Nephron (organoid): Measurements from ENCODE around the gene SYNJ2.
A peak's percentile ranks its signal among the peaks of the same experiment; 100 is the strongest.

Source experiments
- H3K27ac Mint-ChIP-seq, 3 experiments: 2 replicates each; pipeline ENCODE4 v1.8.0; 2020; ENCODE audit warnings: mixed read lengths in 3 of 3, mild to moderate bottlenecking in 2 of 3, moderate library complexity in 1 of 3
- H3K27me3 Mint-ChIP-seq: 2 replicates; pipeline ENCODE4 v1.8.0; 2021; ENCODE audit warnings: low read depth, mild to moderate bottlenecking, moderate library complexity, mixed read lengths
- H3K36me3 Mint-ChIP-seq: 2 replicates; pipeline ENCODE4 v1.8.0; 2020; ENCODE audit warnings: low read depth, mixed read lengths
- H3K4me1 Mint-ChIP-seq: 2 replicates; pipeline ENCODE4 v1.8.0; 2020; ENCODE audit warnings: mixed read lengths
- H3K4me3 Mint-ChIP-seq, 3 experiments: 2 replicates each; pipeline ENCODE4 v1.8.0; 2020; ENCODE audit warnings: mild to moderate bottlenecking in 3 of 3, mixed read lengths in 3 of 3, moderate library complexity in 2 of 3
- H3K9me3 Mint-ChIP-seq: 2 replicates; pipeline ENCODE4 v1.8.0; 2020; ENCODE audit warnings: mixed read lengths
- CTCF ChIP-seq, 3 experiments: fragments of 200-600 bp; sonication (generic); IDR thresholded peaks; one replicate each; pipeline ENCODE4 v1.5.0; 2021; ENCODE audit warnings: antibody characterized with exemption in 3 of 3; ENCODE audit not compliant: unreplicated experiment in 3 of 3

SYNJ2 gene

GRCh38 chr6:157978021-157978783, 3.5 kb upstream of the SYNJ2 start:
- peaks cover 11% of the 10 kb centered on the region for H3K4me1 Mint-ChIP-seq
- H3K9me3 Mint-ChIP-seq = no peaks in the 10 kb centered on the region
- no peak for TF ChIP-seq CTCF (IDR thresholded peaks at IDR 0.05; ENCODE audit: unreplicated experiment in 3 of 3)
- H3K36me3 Mint-ChIP-seq = no peaks in the 10 kb centered on the region
- H3K27ac Mint-ChIP-seq = peak overlapping the region in 2 of 3 experiments; percentile 4 to 30
- no peak overlapping the region for H3K4me3 Mint-ChIP-seq
- peaks cover 3% of the 10 kb centered on the region for H3K27me3 Mint-ChIP-seq

- H3K4me1 Mint-ChIP-seq = peaks cover 29% of the 10 kb centered on the region
- H3K9me3 Mint-ChIP-seq = no peaks in the 10 kb centered on the region
- peak overlapping the region; percentile 73 to 82 (median 74) for H3K4me3 Mint-ChIP-seq
- TF ChIP-seq CTCF (IDR thresholded peaks at IDR 0.05; ENCODE audit: unreplicated experiment in 3 of 3) = no peak
- no peaks in the 10 kb centered on the region for H3K36me3 Mint-ChIP-seq
- H3K27me3 Mint-ChIP-seq = peaks cover 3% of the 10 kb centered on the region
- H3K27ac Mint-ChIP-seq = peak overlapping the region; percentile 46 to 90 (median 72)
These were observed 1.2 kb upstream of the SYNJ2 start for GRCh38 chr6:157980288-157981131.

- H3K4me3 Mint-ChIP-seq = peak overlapping the region; percentile 73 to 82 (median 74)
- H3K27me3 Mint-ChIP-seq = peaks cover 3% of the 10 kb centered on the region
These were observed 600 bp upstream of the SYNJ2 start for GRCh38 chr6:157981132-157981394.

GRCh38 chr6:157982102-157982562, 469 bp downstream of the SYNJ2 start:
- Mint-ChIP-seq H3K4me3 (peak overlapping the region; percentile 79 to 84 (median 83)), H3K27me3 (no peaks in the 10 kb centered on the region), H3K4me1 (peaks cover 35% of the 10 kb centered on the region), H3K9me3 (no peaks in the 10 kb centered on the region), H3K36me3 (no peaks in the 10 kb centered on the region), H3K27ac (peak overlapping the region; percentile 65 to 80 (median 77))
- no peak for TF ChIP-seq CTCF (IDR thresholded peaks at IDR 0.05; ENCODE audit: unreplicated experiment in 3 of 3)

More at GRCh38 chr6:157981132-157981394, 600 bp upstream of the SYNJ2 start:
- TF ChIP-seq CTCF (IDR thresholded peaks at IDR 0.05; ENCODE audit: unreplicated experiment in 3 of 3) = no peak
- Mint-ChIP-seq H3K4me1 (peaks cover 34% of the 10 kb centered on the region), H3K27ac (peak overlapping the region; percentile 46 to 90 (median 72)), H3K36me3 (no peaks in the 10 kb centered on the region), H3K9me3 (no peaks in the 10 kb centered on the region)

GRCh38 chr6:157982563-157983405, 1.1 kb downstream of the SYNJ2 start:
- Mint-ChIP-seq H3K27me3 (no peaks in the 10 kb centered on the region), H3K9me3 (no peaks in the 10 kb centered on the region), H3K27ac (peak overlapping the region; percentile 65 to 80 (median 77)), H3K4me1 (peaks cover 35% of the 10 kb centered on the region), H3K36me3 (no peaks in the 10 kb centered on the region), H3K4me3 (peak overlapping the region; percentile 79 to 84 (median 83))
- TF ChIP-seq CTCF (IDR thresholded peaks at IDR 0.05; ENCODE audit: unreplicated experiment in 3 of 3) = peak; percentile 11 to 28 (median 20)
